ENCODE results near the gene TMSB10.
"Not testable (repeated sequence)": the region's sequence is repeated elsewhere in the genome, so short reads cannot be mapped to it uniquely, and the experiment has no call there.

TMSB10 gene

DNA sequence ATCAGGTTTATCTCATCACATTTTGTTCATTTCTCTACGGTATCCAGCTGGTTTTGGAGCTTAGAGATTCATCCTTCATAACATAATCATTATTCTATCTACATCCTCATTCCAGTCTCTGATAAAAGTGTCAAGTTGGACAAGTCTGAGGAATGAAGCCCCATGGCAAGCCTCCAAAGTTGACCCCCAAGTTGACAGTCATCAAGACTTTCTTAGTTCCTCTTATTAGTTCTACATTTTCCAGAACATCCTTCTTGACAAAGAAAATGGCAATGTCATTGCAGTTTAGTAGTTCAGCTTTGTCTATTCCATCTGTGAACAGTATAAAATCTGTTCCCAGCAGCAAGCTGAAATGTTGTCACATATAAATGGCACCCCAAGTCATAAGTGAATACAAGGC lies 4.5 kb upstream of the TMSB10 start:
- DNase-seq (ENCODE audit: extremely low spot score, insufficient read length, low read depth) (no peak), FAIRE-seq (no peak)

DNA sequence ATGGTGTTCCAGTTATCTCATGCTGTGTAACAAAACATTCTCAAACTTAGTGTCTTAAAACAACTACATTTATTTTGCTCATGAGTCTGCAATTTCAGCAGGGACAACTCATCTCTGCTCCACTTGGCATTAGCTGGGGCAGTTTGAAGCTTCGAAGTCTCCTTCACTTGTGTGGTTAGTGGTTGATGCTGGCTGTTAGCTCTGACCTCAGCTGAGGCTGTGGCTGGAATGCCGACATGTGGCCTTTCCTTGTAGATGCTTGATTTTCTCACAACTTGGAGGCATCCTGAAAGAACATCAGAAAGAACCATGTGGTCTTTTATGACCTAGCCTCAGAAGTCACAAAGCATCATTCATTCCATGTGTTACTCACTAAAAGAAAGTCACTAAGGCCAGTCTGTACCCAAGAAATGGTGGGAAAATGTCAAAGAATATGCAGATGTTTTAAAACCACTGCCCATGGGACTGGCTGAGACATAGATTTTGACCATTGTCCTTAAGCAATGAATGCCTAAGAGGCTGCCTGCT lies 3.8 kb upstream of the TMSB10 start:
- no peak for DNase-seq (ENCODE audit: extremely low spot score, insufficient read length, low read depth)

DNA sequence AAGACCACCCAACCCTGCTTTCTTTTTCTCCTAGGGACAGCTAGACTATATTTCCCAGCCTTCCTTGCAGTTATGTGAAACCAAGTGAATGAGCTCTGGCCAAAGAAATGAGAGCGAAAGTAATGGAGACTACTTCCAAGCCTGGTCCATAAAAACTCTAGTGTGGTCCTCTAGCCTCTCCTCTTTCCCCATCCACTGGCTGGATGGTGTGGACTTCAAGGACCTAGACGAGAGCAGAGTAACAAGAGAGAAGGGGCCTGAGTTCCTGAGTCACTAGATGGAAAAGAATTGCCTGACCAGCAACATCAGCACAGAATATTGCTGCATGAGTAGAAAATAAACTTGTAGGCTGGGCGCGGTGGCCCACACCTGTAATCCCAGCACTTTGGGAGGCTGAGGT lies 2.9 kb upstream of the TMSB10 start:
- DNase-seq (ENCODE audit: extremely low spot score, insufficient read length, low read depth) = no peak
- no peak for FAIRE-seq

More for the DNA sequence above, 3.8 kb upstream of the TMSB10 start:
- no peak for FAIRE-seq

DNA sequence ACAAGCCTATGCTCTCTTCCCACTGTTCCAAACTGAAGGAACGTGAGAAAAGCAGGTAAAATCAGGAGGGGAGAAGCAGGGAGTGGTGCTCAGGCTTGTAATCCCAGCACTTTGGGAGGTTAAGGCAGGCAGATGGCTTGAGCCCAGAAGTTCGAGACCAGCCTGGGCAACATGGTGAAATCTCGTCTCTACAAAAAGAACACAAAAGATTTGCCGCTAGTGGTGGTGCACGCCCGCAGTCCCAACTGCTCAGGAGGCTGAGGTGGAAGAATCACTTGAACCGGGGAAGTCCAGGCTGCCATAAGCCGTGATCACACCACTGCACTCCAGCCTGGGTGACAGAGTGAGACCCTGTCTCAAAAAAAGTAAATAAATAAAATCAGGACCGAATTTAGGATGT lies 1.3 kb upstream of the TMSB10 start:
- FAIRE-seq (no peak), DNase-seq (ENCODE audit: extremely low spot score, insufficient read length, low read depth) (no peak)

DNA sequence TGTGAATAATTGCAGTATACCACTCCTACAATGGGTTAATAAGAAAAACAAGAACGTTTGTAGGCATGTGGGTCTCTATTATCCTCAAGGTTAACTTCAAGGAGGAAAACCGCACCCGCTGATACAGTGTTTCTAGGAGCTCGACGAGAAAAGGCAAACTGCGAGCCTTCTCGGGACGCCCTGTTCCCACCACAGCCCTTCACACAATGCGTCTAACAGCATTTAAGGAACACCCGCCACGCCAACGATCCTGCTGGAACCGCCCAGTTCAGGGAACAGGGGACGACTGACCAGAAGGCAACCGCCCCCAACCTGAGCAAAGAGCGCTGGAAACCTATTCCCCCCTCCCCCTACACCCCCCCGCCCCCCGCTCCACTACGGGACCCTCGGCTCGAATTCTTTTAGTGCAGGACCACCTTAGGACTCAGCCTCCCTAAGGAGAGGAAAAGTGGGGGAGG lies 710 bp upstream of the TMSB10 start:
- DNase-seq (ENCODE audit: extremely low spot score, insufficient read length, low read depth) = no peak
- FAIRE-seq = no peak

DNA sequence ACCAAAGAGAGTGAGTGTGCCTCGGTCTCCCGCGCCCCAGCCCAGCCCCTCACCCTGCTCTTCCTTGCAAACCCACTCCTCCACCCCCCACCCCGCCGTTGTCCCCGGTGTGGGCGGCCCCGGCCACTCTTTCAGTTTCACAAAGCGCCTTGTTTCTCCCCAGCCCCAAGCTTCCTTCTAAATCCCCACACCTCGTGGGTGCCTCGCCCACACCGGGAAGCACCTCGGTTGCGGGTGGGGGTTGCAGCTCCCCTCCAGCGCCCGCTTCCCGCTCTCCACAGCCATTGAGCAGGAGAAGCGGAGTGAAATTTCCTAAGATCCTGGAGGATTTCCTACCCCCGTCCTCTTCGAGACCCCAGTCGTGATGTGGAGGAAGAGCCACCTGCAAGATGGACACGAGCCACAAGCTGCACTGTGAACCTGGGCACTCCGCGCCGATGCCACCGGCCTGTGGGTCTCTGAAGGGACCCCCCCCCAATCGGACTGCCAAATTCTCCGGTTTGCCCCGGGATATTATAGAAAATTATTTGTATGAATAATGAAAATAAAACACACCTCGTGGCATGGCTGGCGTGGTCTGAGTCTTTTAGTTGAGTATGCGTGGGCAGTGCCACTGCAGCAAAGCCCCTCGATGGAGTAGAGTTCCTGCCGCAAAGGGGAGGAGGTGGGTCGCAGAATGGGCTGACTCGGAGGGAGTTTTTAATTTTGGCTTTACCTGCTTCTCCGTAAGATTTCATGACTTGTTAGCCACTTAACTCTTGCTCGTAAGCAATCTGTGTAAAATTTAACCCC lies 848 bp downstream of the TMSB10 start:
- FAIRE-seq = no peak
- no peak for DNase-seq (ENCODE audit: extremely low spot score, insufficient read length, low read depth)

- FAIRE-seq = peak; percentile 77
- no peak for DNase-seq (ENCODE audit: extremely low spot score, insufficient read length, low read depth)
These were observed 1.7 kb downstream of the TMSB10 start for GRCh38 chr2:84906900-84907714.

- no peak for FAIRE-seq
- DNase-seq (ENCODE audit: extremely low spot score, insufficient read length, low read depth) = no peak
These were observed 3.7 kb downstream of the TMSB10 start for GRCh38 chr2:84908948-84909713.

GRCh38 chr2:84911135-84911678 lies 5.8 kb downstream of the TMSB10 start:
- no peak for FAIRE-seq
- DNase-seq (ENCODE audit: extremely low spot score, insufficient read length, low read depth) = no peak

DNA sequence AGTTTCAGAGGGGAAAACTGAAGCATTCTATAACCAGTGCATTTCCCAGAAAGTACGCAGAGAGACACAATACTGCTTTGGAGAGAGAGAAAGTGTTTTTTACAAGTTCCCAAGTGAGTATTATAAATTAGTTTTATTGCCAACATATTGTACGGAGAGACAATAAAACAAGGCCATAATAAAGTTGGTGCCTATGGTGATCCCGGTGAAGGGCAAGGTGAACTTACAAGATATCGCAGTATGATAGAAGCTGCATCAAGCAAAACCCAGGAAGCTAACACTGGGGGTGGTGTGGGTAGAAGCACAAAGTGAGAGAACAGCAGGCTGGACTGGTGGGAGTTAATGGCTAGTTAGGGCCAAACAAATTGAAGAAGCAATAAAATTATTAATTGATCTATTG lies 7.5 kb downstream of the TMSB10 start:
- no peak for DNase-seq (ENCODE audit: extremely low spot score, insufficient read length, low read depth)
- no peak for FAIRE-seq

GRCh38 chr2:84914334-84914733 lies 8.9 kb downstream of the TMSB10 start:
- FAIRE-seq (no peak), DNase-seq (ENCODE audit: extremely low spot score, insufficient read length, low read depth) (no peak)

DNA sequence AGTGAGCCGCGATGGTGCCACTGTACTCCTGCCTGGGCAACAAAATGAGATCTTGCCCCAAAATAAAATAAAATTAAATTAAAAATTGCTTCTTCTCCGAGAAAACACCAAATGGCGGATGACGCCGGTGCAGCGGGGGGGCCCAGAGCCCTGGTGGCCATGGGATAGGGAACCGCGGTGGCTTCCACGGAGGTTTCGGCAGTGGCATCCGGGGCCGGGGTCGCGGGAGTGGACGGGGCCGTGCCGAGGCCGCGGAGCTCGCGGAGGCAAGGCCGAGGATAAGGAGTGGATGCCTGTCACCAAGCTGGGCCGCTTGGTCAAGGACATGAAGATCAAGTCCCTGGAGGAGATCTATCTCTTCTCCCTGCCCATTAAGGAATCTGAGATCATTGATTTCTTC lies 10.2 kb downstream of the TMSB10 start:
- DNase-seq (ENCODE audit: extremely low spot score, insufficient read length, low read depth); FAIRE-seq: not testable (repeated sequence)

DNA sequence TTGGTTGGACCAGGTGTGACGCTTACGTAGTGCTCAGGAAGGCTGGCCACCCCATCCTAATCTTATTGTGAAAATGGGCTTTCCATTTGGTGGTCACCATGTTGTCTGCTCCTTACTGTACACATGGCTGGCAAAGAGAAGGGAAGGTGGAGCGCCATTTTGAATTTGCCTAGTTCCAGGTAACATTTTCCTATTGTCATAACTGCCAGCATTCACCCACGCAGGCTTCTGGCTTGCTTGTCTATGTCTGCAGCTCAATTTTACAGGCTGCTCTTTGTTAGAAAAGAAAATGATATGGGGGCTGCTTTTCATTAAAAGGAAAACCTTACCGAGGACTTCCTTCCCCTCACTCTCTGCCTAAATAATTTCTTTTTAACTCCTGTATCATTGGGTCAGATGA lies 12.4 kb downstream of the TMSB10 start:
- FAIRE-seq; DNase-seq (ENCODE audit: extremely low spot score, insufficient read length, low read depth): not testable (repeated sequence)

DNA sequence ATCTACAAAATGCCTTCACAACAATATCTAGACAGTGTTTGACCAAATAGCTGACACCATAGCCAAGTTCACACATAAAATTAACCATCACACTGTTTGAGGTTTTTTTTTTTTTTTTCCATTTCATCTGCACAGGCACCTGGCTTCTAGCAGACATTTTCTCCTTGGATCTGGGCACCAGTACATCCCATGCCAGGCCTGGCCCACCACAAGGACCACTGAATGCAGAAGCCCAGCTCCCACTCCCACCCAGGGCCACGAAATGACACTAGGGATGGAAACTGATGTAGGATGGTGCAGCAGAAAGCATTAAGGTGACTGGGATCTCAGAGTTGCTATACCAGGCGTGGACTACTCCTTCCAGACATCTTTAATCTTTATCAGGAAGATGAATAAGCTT lies 13.0 kb downstream of the TMSB10 start:
- FAIRE-seq = no peak
- no peak for DNase-seq (ENCODE audit: extremely low spot score, insufficient read length, low read depth)

- DNase-seq (ENCODE audit: extremely low spot score, insufficient read length, low read depth) (no peak), FAIRE-seq (peak; percentile 83)
These were observed 14.6 kb downstream of the TMSB10 start for GRCh38 chr2:84919885-84920580.

DNA sequence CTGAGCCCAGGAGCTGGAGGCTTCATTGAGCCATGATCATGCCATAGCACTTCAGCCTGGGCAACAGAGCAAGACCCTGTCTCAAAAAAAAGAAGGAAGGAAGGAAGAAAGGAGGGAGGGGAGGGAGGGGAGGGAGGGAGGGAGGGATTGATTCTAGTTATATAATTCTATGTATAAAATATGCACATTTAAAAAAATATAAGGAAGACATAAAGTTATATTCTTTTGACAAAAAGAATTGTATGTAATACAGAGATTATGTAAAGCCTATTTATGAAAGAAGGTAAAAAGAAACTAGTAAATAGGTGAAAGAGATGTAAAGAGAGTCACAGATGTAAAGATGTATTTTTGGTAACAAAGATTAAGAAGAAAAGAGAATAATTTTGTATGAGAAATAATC lies 17.6 kb downstream of the TMSB10 start:
- FAIRE-seq = no peak
- DNase-seq (ENCODE audit: extremely low spot score, insufficient read length, low read depth) = no peak

DNA sequence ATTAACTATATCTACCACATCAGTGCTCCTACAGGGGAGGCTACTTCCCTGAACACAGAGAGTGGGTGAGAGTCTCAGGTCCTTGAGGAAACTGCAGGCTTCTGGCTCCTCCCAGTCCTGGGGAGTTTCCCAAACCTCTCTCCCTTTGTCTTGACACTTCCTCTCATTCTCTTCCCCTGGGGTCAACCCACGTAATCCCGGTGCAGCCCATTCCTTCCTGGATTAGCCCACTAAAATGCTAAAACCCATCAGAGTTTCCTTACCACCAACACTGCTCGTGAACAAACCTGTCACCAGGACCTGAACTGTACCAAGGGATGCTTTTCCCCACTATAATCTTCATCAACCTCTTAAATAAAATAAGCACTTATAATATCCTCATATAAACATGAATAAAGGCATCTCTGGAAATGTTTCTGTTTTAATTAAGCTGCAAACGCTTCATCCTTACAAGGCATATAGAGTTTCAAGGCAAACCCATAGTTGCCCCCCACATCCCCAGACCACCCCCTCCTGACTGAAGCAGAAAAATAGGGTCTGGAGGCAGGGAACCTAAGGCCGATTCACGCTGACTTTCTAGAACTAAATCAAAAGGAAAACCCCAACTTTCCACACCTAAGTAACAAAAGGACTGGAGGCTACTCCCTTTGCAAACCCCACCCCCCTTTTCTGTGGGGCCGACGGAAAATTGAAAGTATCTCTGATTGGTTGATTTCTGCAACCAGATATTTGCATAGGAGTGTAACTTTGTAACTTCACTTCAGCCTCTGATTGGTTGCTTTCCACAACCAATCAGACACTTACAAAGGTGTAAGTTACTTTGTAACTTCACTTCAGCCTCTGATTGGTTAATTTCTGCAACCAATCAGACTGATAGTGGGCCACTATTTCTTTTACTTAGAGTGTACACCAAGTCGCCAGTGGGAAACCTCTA lies 19.0 kb downstream of the TMSB10 start:
- FAIRE-seq = peak; percentile 77
- DNase-seq (ENCODE audit: extremely low spot score, insufficient read length, low read depth) = no peak

DNA sequence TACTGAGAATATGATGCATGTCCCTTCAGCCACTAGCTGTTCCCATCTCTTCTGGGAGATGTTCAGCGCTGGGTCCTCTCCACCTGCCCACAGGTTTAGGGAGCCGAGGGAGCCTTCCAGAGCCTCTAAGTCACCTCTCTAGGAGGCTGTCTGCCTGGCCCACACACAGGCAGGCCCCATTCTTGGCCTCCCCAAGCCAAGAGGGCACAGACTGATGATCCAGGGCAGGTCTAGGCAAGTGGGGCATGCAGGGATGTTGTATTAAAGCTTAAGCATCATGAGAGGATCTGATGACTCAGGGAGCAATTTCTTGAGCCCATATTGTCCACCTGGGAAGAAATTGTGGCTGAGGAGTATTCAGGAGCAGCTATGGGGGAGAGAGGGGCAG lies 19.9 kb downstream of the TMSB10 start:
- FAIRE-seq = no peak
- no peak for DNase-seq (ENCODE audit: extremely low spot score, insufficient read length, low read depth)
